K562 (cell line): Measurements from ENCODE around the gene POLA1. TPM values are rescaled to one million over a fixed set of nuclear protein-coding genes. Genes with fewer than 3 reads are reported as not detected.

ENCODE experiments used
- ATAC-seq: fragments of 200-7000 bp; cut with Tn5 transposase; 3 replicates; pipeline ENCODE4 v1.9.1; 2020; ENCODE audit warnings: moderate library complexity
- BruUV-seq: library from RNA; stranded (reverse); fragments of 400-500 nt; replicated peaks from 2 replicates; lab custom pipeline; 2021; lab: Mats Ljungman, UMichigan
- CTCF ChIA-PET: fragments of 300-600 bp; formaldehyde crosslinking; extraction: SDS; loops from one replicate; lab custom pipeline; 2021; ENCODE audit warnings: low intra/inter-chr PET ratio; lab: Yijun Ruan, JAX
- POLR2A ChIA-PET: fragments of 300-600, 350-650 bp; sonication (Branson Sonifier 250); formaldehyde crosslinking; extraction: SDS; loops from one replicate; lab custom pipeline; 2021; ENCODE audit warnings: antibody characterized with exemption, inconsistent platforms; lab: Yijun Ruan, JAX
- DNase-seq, 4 experiments: peaks; one replicate each; pipeline versions ENCODE4 v3.0.0 to v3.0.0-alpha.2; 2011 to 2018; ENCODE audit warnings: low spot score in 3 of 4, mixed read lengths in 3 of 4; ENCODE audit errors: extremely low read depth in 1 of 4
- FAIRE-seq: peaks from 2 replicates; lab custom pipeline; 2011; peaks lifted over from hg19 to GRCh38; lab: Jason Lieb, UNC
- H2AFZ ChIP-seq: 2 replicates; pipeline ENCODE4 v1.6.0; 2011; ENCODE audit warnings: low read depth, low read length, control low read depth, inconsistent platforms
- H3K27ac ChIP-seq: fragments of 200-600 bp; 3 replicates; pipeline ENCODE4 v1.8.0; 2011; ENCODE audit warnings: low read depth, mild to moderate bottlenecking, control low read depth, inconsistent platforms, low read length, moderate library complexity, mixed read lengths; ENCODE audit errors: extremely low read depth
- H3K27me3 ChIP-seq, 2 experiments: fragments of 300-600 bp in 1 of 2; 2 replicates in 1 of 2; 3 replicates in 1 of 2; pipeline versions ENCODE4 v1.6.0 to v1.8.0; 2011; ENCODE audit warnings: inconsistent platforms in 2 of 2, low read length in 2 of 2, mild to moderate bottlenecking in 1 of 2, mixed read lengths in 1 of 2, moderate library complexity in 1 of 2; ENCODE audit not compliant: control insufficient read depth in 2 of 2, insufficient read depth in 2 of 2
- H3K36me3 ChIP-seq: fragments of 300-600 bp; 3 replicates; pipeline ENCODE4 v1.8.0; 2011; ENCODE audit warnings: mild to moderate bottlenecking, low read length, inconsistent platforms; ENCODE audit not compliant: control insufficient read depth, insufficient read depth
- H3K4me1 ChIP-seq, 2 experiments: fragments of 200-600 bp in 1 of 2; replicated peaks in 1 of 2; 2 replicates in 1 of 2; 3 replicates in 1 of 2; pipeline versions ENCODE4 v1.5.1 to v1.8.0; 2011; ENCODE audit warnings: inconsistent platforms in 2 of 2, low read length in 2 of 2, mild to moderate bottlenecking in 1 of 2, mixed read lengths in 1 of 2, moderate library complexity in 1 of 2; ENCODE audit not compliant: control insufficient read depth in 2 of 2, insufficient read depth in 2 of 2
- H3K4me2 ChIP-seq: 2 replicates; pipeline ENCODE4 v1.6.1; 2011; ENCODE audit warnings: low read length, control low read depth, inconsistent platforms, mixed read lengths; ENCODE audit not compliant: insufficient read depth
- H3K4me3 ChIP-seq: fragments of 200-600 bp; sonication (generic), shearing (Covaris generic); 2 replicates; pipeline ENCODE4 v1.5.1; 2016; ENCODE audit warnings: control low read depth, inconsistent platforms
- H3K79me2 ChIP-seq: fragments of 200-600 bp; 3 replicates; pipeline ENCODE4 v1.8.0; 2011; ENCODE audit warnings: low read length, inconsistent platforms; ENCODE audit not compliant: control insufficient read depth, insufficient read depth
- H3K9ac ChIP-seq, 2 experiments: 2 replicates each; pipeline versions ENCODE4 v1.6.0 to v1.6.1; 2011; ENCODE audit warnings: low read depth in 2 of 2, low read length in 2 of 2, control low read depth in 1 of 2, inconsistent platforms in 1 of 2, mild to moderate bottlenecking in 1 of 2, mixed read lengths in 1 of 2; ENCODE audit not compliant: insufficient read depth in 1 of 2
- H3K9me1 ChIP-seq: one replicate; pipeline ENCODE4 v1.6.0; 2011; ENCODE audit warnings: inconsistent platforms, mild to moderate bottlenecking, low read length, moderate library complexity; ENCODE audit not compliant: control insufficient read depth, insufficient read depth
- H3K9me3 ChIP-seq: replicated peaks from 2 replicates; pipeline ENCODE4 v1.5.1; 2011; ENCODE audit warnings: low read depth, low read length, inconsistent platforms; ENCODE audit not compliant: control insufficient read depth, insufficient read depth
- H4K20me1 ChIP-seq: replicated peaks from 2 replicates; pipeline ENCODE4 v1.6.1; 2011; ENCODE audit warnings: low read length, inconsistent platforms, mixed read lengths; ENCODE audit not compliant: control insufficient read depth, insufficient read depth
- ARHGAP35 ChIP-seq: fragments of 450-650 bp; IDR thresholded peaks from 2 replicates; pipeline ENCODE4 v1.6.1; 2018; ENCODE audit not compliant: partially characterized antibody
- CEBPG ChIP-seq, 3 experiments: fragments of 200-800 bp in 1 of 3; sonication (Bioruptor generic) in 1 of 3; sonication (generic) in 1 of 3; formaldehyde crosslinking in 1 of 3; IDR thresholded peaks in 2 of 3; conservative IDR thresholded peaks in 1 of 3; 2 replicates each; pipeline versions ENCODE4 v1.6.1 to v1.8.0; 2016 to 2022; ENCODE audit warnings: missing compliant biosample characterization in 2 of 3, missing genetic modification characterization in 2 of 3, mild to moderate bottlenecking in 1 of 3, missing genetic modification reagents in 1 of 3
- POLR2AphosphoS5 ChIP-seq: IDR thresholded peaks from 2 replicates; pipeline ENCODE4 v1.6.1; 2011; ENCODE audit warnings: mild to moderate bottlenecking, low read depth, low read length, moderate library complexity; ENCODE audit not compliant: control insufficient read depth, insufficient read depth
- RHOXF2B ChIP-seq: fragments of 250-450 bp; sonication (Bioruptor Pico); conservative IDR thresholded peaks from 2 replicates; pipeline ENCODE4 v1.5.1; 2021
- ZNF551 ChIP-seq: fragments of 250-450 bp; sonication (Bioruptor Pico); IDR thresholded peaks from 2 replicates; pipeline ENCODE4 v1.5.0; 2021; ENCODE audit warnings: mild to moderate bottlenecking, moderate library complexity
- WGBS: fragments of 100-300 bp; shearing (Covaris generic); methylation state at CpG from one replicate; pipeline ENCODE4 v1.1.6; 2016; ENCODE audit warnings: low coverage, mixed read lengths; ENCODE audit not compliant: insufficient coverage; ENCODE audit errors: missing lambda C conversion rate; 5-methylcytosine and 5-hydroxymethylcytosine counted together
- in situ Hi-C: fragments of 300-500 bp; cut with MboI; formaldehyde crosslinking; loops from 4 replicates; pipeline ENCODE4 v1.15.0; 2018; ENCODE audit warnings: inconsistent platforms, mixed read lengths
- intact Hi-C: fragments of 100-400 bp; cut with micrococcal nuclease; formaldehyde crosslinking; loops from 2 replicates; pipeline ENCODE4 v1.14.2; 2022
- polyA plus RNA-seq, 8 experiments: library from polyadenylated mRNA; depleted of rRNA in 4 of 8; stranded (reverse) in 5 of 8; unstranded in 3 of 8; fragments of >200 nt; fragmentation: Nextera tagmentation in 2 of 8; fragmentation: Illumina TruSeq in 1 of 8; extraction: Ambion mirVana in 2 of 8; extraction: Trizol in 1 of 8; gene quantifications; 2 replicates each; pipeline versions ENCODE4 v1.2.1 to v1.2.3, GENCODE V29; 2011 to 2014; ENCODE audit warnings: inconsistent platforms in 1 of 8, missing spikeins in 1 of 8
- total RNA-seq, 7 experiments: library from RNA; depleted of rRNA in 6 of 7; stranded (reverse); fragments of >200 nt in 6 of 7; fragmentation: Illumina TruSeq in 2 of 7; extraction: Trizol in 2 of 7; gene quantifications; 2 replicates each; pipeline versions ENCODE4 v1.2.1 to v1.2.3, GENCODE V29; 2011 to 2021; ENCODE audit warnings: low replicate concordance in 1 of 7
- TF ChIP-seq, protein P1 (sequence below): sonication (generic); IDR thresholded peaks from 2 replicates; pipeline ENCODE4 v1.6.1; 2016
- TF ChIP-seq, protein P2 (sequence below): fragments of 450-650 bp; IDR thresholded peaks from 2 replicates; pipeline ENCODE4 v1.6.1; 2014; ENCODE audit warnings: low read depth, mild to moderate bottlenecking, moderate library complexity, borderline replicate concordance
- TF ChIP-seq, protein P3 (sequence below): fragments of 250-450 bp; sonication (Bioruptor Pico); IDR thresholded peaks from 2 replicates; pipeline ENCODE4 v1.4.0; 2020; ENCODE audit warnings: mild to moderate bottlenecking

POLA1 gene
- total and polyA plus RNA-seq, 9 of the 15 experiments (the other 6 are each of a cell fraction or from before 2014, with no cell fraction given): 8.6 to 48.4 (median 27.4) TPM

DNA sequence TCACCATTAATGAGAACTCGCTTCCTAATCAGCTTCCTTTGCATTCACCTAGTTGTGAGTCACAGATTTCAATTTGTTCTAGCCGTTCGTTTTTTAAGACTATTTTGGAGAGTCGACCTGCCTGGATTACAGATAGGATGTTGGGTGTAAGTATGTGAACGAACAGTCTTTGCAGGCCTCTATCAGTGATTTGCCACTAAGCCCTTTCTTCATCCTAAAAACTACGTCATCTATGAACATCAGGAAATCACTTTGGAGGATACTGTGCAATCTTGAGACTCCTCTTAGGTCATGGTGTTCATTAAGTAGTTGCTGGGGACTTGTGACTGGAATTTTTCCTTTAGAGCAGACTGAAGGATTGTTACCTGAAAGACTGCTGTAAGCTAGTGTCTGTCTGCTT lies 1.1 kb downstream of the POLA1 start:
- ATAC-seq: no peak
- peaks cover 32% of the 10 kb centered on the region for H3K36me3 ChIP-seq
- peak overlapping the region in 1 of 2 experiments; percentile 84; a peak in 2 of 4 replicates for H3K9ac ChIP-seq
- intact Hi-C loops: no loop called here
- H3K4me3 ChIP-seq: peak overlapping the region; percentile 88
- peak; percentile 11 for FAIRE-seq
- peak overlapping the region; percentile 78 for H3K4me2 ChIP-seq
- no peaks in the 10 kb centered on the region for H3K9me3 ChIP-seq
- H3K79me2 ChIP-seq: peaks cover 55% of the 10 kb centered on the region
- POLR2A ChIA-PET: interaction anchor here (0.7 kb wide), 1 partner anchor 158 kb away, joined by 3 read pairs; no protein-coding TSS in a partner anchor
- no peak overlapping the region for H2AFZ ChIP-seq
- TF ChIP-seq RHOXF2B (CRISPR knock-in tag): no peak
- no peak for TF ChIP-seq ZNF551
- no peak for TF ChIP-seq ARHGAP35
- TF ChIP-seq, protein P1, sequence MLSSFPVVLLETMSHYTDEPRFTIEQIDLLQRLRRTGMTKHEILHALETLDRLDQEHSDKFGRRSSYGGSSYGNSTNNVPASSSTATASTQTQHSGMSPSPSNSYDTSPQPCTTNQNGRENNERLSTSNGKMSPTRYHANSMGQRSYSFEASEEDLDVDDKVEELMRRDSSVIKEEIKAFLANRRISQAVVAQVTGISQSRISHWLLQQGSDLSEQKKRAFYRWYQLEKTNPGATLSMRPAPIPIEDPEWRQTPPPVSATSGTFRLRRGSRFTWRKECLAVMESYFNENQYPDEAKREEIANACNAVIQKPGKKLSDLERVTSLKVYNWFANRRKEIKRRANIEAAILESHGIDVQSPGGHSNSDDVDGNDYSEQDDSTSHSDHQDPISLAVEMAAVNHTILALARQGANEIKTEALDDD: no peak
- DNase-seq: peak in 1 of 4 experiments; percentile 8
- 0% methylated on average over 6 of the region's 6 CpGs for WGBS
- peaks cover 12% of the 10 kb centered on the region for H4K20me1 ChIP-seq
- CTCF ChIA-PET: no interaction called here
- in situ Hi-C loops: no loop called here
- H3K27me3 ChIP-seq: no peaks in the 10 kb centered on the region
- H3K9me1 ChIP-seq: no peaks in the 10 kb centered on the region
- H3K27ac ChIP-seq: no peak overlapping the region
- no TSS peak for BruUV-seq
- peaks cover 0 to 5% of the 10 kb centered on the region in 2 experiments; a peak in 2 of 5 replicates for H3K4me1 ChIP-seq

DNA sequence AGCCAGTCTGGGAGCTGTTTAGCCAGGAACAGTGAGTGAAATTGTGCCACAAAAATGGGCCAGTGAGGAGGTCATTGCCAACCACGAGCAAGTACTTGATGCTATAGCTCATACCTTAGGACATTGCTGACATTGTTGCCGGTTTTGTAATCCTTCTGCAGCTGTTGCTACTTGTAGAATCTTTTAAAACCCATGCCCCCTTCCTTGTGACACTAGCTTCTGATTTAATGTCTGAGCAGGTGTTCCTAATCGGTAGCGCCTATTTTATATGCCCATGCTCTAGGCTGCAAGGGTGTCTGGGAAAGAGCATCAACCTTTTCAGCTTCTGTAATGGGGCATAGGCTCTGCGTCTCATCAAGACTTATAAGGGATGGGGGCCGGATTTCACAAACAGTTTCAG lies 2.6 kb downstream of the POLA1 start:
- CTCF ChIA-PET: no interaction called here

More for the DNA sequence above, 2.6 kb downstream of the POLA1 start:
- H3K79me2 ChIP-seq: peaks cover 55% of the 10 kb centered on the region
- POLR2A ChIA-PET: no interaction called here
- H3K9me1 ChIP-seq: no peaks in the 10 kb centered on the region
- in situ Hi-C loops: no loop called here
- H3K27ac ChIP-seq: no peak overlapping the region
- H3K36me3 ChIP-seq: peaks cover 45% of the 10 kb centered on the region
- H3K9ac ChIP-seq: no peak overlapping the region
- H3K4me1 ChIP-seq: peaks cover 0 to 5% of the 10 kb centered on the region in 2 experiments; a peak in 1 of 5 replicates
- H4K20me1 ChIP-seq: peaks cover 12% of the 10 kb centered on the region
- H3K9me3 ChIP-seq: no peaks in the 10 kb centered on the region
- ATAC-seq: no peak
- H2AFZ ChIP-seq: no peak overlapping the region
- H3K27me3 ChIP-seq: no peaks in the 10 kb centered on the region
- DNase-seq: no peak
- no TSS peak for BruUV-seq
- H3K4me3 ChIP-seq: no peak overlapping the region
- no peak overlapping the region for H3K4me2 ChIP-seq
- TF ChIP-seq, protein P2, sequence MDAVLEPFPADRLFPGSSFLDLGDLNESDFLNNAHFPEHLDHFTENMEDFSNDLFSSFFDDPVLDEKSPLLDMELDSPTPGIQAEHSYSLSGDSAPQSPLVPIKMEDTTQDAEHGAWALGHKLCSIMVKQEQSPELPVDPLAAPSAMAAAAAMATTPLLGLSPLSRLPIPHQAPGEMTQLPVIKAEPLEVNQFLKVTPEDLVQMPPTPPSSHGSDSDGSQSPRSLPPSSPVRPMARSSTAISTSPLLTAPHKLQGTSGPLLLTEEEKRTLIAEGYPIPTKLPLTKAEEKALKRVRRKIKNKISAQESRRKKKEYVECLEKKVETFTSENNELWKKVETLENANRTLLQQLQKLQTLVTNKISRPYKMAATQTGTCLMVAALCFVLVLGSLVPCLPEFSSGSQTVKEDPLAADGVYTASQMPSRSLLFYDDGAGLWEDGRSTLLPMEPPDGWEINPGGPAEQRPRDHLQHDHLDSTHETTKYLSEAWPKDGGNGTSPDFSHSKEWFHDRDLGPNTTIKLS: no peak
- TF ChIP-seq CEBPG (CRISPR knock-in tag; IDR thresholded peaks at IDR 0.05): no peak
- no peak for TF ChIP-seq CEBPG (tag; conservative IDR thresholded peaks at IDR 0.05 in 1 of 2, IDR thresholded peaks at IDR 0.05 in 1 of 2)
- peak; percentile 1; the same call in 1 of the 2 replicates for TF ChIP-seq POLR2AphosphoS5
- TF ChIP-seq, protein P3, sequence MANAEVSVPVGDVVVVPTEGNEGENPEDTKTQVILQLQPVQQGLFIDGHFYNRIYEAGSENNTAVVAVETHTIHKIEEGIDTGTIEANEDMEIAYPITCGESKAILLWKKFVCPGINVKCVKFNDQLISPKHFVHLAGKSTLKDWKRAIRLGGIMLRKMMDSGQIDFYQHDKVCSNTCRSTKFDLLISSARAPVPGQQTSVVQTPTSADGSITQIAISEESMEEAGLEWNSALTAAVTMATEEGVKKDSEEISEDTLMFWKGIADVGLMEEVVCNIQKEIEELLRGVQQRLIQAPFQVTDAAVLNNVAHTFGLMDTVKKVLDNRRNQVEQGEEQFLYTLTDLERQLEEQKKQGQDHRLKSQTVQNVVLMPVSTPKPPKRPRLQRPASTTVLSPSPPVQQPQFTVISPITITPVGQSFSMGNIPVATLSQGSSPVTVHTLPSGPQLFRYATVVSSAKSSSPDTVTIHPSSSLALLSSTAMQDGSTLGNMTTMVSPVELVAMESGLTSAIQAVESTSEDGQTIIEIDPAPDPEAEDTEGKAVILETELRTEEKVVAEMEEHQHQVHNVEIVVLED (CRISPR knock-in tag): no peak
- WGBS: 81% methylated on average over 6 of the region's 6 CpGs
- intact Hi-C loops: no loop called here
- no peak for FAIRE-seq
